Left lung (tissue), 10 donors: Measurements from ENCODE around the gene UBE2U. TPM values are rescaled to one million over a fixed set of nuclear protein-coding genes. Genes with fewer than 3 reads are reported as not detected.

Experiments
- ATAC-seq: fragments of 200-7000 bp; cut with Tn5 transposase; one replicate; pipeline ENCODE4 v1.9.1; 2020; ENCODE audit warnings: moderate library complexity
- DNase-seq, 4 donors: peaks; one replicate each; pipeline ENCODE4 v3.0.0-alpha.2; 2013 to 2020
- H3K27ac ChIP-seq, 2 donors: fragments of 200-600 bp; sonication (generic) in 1 of 2; one replicate each; pipeline versions ENCODE4 v1.5.0 to v1.8.0; 2020 to 2021
- H3K27me3 ChIP-seq, 2 donors: fragments of 200-600 bp; sonication (generic) in 1 of 2; one replicate each; pipeline versions ENCODE4 v1.5.0 to v1.8.0; 2020 to 2021
- H3K36me3 ChIP-seq, 2 donors: fragments of 200-600 bp; sonication (generic) in 1 of 2; one replicate each; pipeline versions ENCODE4 v1.5.0 to v1.8.0; 2020 to 2021
- H3K4me1 ChIP-seq, 2 donors: fragments of 200-600 bp; one replicate each; pipeline ENCODE4 v1.8.0; 2021
- H3K4me3 ChIP-seq, 2 donors: fragments of 200-600 bp; sonication (generic) in 1 of 2; one replicate each; pipeline versions ENCODE4 v1.5.0 to v1.8.0; 2020 to 2021; ENCODE audit warnings: mild to moderate bottlenecking in 1 of 2
- H3K9me3 ChIP-seq, 2 donors: fragments of 200-600 bp; sonication (generic) in 1 of 2; one replicate each; pipeline versions ENCODE4 v1.5.0 to v1.8.0; 2020 to 2021
- intact Hi-C, 2 donors: fragments of 100-400 bp; cut with DNase I; formaldehyde crosslinking; loops; one replicate each; pipeline versions ENCODE4 v1.11.2 to v1.14.2; 2022
- polyA plus RNA-seq, 6 donors: library from polyadenylated mRNA; unstranded; fragments of 120-200 nt; gene quantifications; one replicate each; pipeline ENCODE4 v1.2.1, GENCODE V29; 2013; ENCODE audit not compliant: insufficient read length in 6 of 6
- total RNA-seq, 2 donors: library from RNA; stranded (reverse); fragmentation: NEBNext Ultra II Directional; extraction: Animal tissue kit (Norgen Biotek cat#: 25700); gene quantifications; one replicate each; pipeline ENCODE4 v1.2.1, GENCODE V29; 2021
- TF ChIP-seq, protein P1 (sequence below), 2 donors: fragments of 200-600 bp; sonication (generic) in 1 of 2; IDR thresholded peaks; one replicate each; pipeline versions ENCODE4 v1.5.0 to v1.8.0; 2021; ENCODE audit warnings: antibody characterized with exemption in 2 of 2
- donor health status: DM: no; HTN: yes; CAD: no.
- donor health status: DM: no; HTN: no; CAD: no.

Gene UBE2U
- total and polyA plus RNA-seq, 8 donors = 0.21 to 0.41 (median 0.37) TPM; not detected in 5

DNA sequence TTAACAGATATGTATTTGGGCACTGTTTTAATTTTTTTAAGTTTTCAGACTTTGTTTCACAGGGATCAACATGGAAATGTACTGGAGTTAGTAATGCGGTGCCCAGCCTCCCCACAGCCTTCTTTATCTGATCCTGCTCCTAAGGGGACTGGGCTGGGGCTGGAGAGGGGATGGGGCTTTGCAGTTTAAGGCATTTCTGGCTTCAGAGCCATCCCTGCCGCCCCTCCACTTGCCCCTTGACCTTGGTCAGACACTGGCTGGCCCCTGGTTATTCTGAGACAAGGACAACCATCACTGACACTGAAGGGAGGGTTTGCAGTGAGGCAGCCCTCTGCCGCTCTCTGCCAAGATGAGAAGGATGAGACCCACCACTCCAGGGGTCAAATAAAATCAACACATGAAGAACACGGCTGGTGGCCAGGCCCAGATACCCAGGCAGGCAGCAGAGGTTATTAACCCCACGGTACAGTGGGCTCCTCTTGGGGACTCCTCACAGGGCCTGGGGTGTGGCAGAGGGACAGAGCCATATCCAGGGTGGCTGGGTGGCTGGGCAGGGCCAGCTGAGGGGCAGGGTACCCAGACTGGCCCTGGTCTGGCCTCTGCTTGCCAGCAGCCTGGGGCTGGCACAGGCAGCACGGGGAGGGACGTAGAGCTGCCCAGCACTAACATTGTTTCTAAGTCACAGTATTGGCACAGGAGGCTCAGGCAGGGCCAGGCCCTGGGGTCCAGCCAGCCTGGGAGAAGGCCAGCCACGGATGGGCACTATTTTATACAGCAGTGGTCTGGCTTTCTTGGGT lies 7.2 kb upstream of the UBE2U start:
- Histone ChIP-seq H3K27ac (no peak overlapping the region), H3K4me3 (no peak overlapping the region), H3K9me3 (no peaks in the 10 kb centered on the region), H3K36me3 (no peaks in the 10 kb centered on the region), H3K27me3 (no peaks in the 10 kb centered on the region), H3K4me1 (no peaks in the 10 kb centered on the region)
- DNase-seq (no peak), ATAC-seq (no peak)
- TF ChIP-seq, protein P1, sequence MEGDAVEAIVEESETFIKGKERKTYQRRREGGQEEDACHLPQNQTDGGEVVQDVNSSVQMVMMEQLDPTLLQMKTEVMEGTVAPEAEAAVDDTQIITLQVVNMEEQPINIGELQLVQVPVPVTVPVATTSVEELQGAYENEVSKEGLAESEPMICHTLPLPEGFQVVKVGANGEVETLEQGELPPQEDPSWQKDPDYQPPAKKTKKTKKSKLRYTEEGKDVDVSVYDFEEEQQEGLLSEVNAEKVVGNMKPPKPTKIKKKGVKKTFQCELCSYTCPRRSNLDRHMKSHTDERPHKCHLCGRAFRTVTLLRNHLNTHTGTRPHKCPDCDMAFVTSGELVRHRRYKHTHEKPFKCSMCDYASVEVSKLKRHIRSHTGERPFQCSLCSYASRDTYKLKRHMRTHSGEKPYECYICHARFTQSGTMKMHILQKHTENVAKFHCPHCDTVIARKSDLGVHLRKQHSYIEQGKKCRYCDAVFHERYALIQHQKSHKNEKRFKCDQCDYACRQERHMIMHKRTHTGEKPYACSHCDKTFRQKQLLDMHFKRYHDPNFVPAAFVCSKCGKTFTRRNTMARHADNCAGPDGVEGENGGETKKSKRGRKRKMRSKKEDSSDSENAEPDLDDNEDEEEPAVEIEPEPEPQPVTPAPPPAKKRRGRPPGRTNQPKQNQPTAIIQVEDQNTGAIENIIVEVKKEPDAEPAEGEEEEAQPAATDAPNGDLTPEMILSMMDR (IDR thresholded peaks at IDR 0.05) = no peak
- intact Hi-C loops = no loop called here

DNA sequence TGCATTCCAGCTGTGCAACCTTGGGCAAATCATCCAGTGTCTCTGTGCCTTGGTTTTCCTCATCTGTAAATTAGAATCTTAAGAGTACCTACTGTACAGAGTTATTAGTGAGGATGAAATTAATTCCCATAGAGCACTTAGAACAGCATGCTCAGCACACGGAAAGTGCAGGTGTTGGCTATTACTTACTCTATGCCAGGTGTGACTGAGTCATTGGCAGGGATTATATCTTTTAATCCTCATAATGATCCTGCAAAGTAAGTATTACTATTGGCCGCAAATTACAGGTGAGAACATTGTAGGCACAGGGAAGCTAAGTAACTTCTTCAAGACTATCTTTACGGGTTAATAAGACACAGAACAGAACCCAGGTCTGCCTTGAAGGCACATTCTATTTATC lies 6.3 kb upstream of the UBE2U start:
- intact Hi-C loops = no loop called here
- TF ChIP-seq, protein P1 (IDR thresholded peaks at IDR 0.05) = no peak
- no peak for ATAC-seq

DNA sequence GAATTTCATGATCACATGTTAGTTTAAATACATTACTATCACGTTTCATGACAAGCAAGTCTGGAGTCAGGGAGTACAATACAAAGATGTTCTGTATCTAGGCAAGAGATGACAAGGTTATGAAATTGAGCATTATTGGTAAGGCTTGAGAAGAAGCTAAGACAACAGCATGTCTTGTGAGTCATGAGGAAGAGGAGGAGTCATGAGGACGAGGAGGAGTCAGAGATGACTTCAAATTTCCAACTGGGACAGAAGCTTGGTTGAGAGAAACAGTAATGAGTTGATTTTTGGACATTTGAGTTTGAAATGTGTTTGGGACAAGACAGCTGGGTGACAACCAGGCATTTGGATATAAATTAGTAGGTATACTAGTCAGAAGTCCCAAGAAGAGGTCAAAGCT lies 4.3 kb upstream of the UBE2U start:
- intact Hi-C loops = no loop called here
- H3K4me1 ChIP-seq = no peaks in the 10 kb centered on the region
- TF ChIP-seq, protein P1 (IDR thresholded peaks at IDR 0.05) = no peak
- no peak for ATAC-seq
- no peaks in the 10 kb centered on the region for H3K36me3 ChIP-seq
- no peaks in the 10 kb centered on the region for H3K9me3 ChIP-seq
- no peak for DNase-seq
- no peak overlapping the region for H3K27ac ChIP-seq
- H3K27me3 ChIP-seq = no peaks in the 10 kb centered on the region
- H3K4me3 ChIP-seq = no peak overlapping the region

More for the DNA sequence above, 6.3 kb upstream of the UBE2U start:
- Histone ChIP-seq H3K36me3 (no peaks in the 10 kb centered on the region), H3K27ac (no peak overlapping the region), H3K9me3 (no peaks in the 10 kb centered on the region), H3K4me1 (no peaks in the 10 kb centered on the region), H3K27me3 (no peaks in the 10 kb centered on the region), H3K4me3 (no peak overlapping the region)
- DNase-seq = no peak

DNA sequence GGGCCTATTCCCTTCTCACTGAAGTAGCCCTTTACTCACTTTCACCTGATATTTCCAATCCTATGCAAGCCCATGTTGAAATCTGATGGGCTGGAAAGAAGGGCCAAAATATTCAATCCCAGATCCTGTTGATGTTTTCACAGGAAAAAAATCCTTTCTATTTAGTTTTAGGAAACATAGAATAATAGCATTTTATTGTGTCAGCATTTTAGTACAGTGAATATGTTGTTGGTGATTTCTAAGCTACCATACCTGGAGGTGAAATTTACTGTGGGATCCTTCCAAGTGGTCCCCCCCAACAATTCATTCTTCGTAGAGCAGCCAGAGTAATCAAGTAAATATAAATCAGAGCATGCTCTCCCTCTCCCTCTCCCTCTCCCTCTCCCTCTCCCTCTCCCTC lies 3.4 kb upstream of the UBE2U start:
- Histone ChIP-seq H3K36me3 (no peaks in the 10 kb centered on the region), H3K4me3 (no peak overlapping the region), H3K4me1 (no peaks in the 10 kb centered on the region), H3K27ac (no peak overlapping the region), H3K27me3 (no peaks in the 10 kb centered on the region), H3K9me3 (no peaks in the 10 kb centered on the region)
- no peak for DNase-seq
- intact Hi-C loops = no loop called here
- TF ChIP-seq, protein P1 (IDR thresholded peaks at IDR 0.05) = no peak
- ATAC-seq = no peak

DNA sequence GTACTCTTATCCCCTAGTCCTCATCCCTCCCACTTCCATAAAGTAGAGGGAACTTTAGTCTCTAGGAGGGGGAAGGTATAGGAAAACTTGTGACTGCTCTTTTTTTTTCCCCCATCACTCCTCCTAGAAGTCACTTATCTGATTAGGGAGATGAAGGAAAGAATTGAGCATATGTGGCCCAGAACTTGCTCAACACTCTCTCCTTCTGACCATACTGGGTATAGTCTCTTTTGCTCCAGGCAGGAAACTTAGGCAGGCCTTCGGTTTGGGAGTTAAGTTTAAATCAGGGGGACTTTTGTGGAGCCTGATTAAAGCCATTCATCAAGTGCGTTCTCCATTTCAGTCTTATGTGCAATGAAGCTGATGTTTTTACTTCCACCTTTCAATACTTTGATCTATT lies 5.8 kb downstream of the UBE2U start:
- intact Hi-C loops = no loop called here
- no peak for ATAC-seq
- no peak for DNase-seq
- Histone ChIP-seq H3K9me3 (no peaks in the 10 kb centered on the region), H3K36me3 (no peaks in the 10 kb centered on the region), H3K27ac (no peak overlapping the region), H3K4me1 (no peaks in the 10 kb centered on the region), H3K4me3 (no peak overlapping the region), H3K27me3 (peaks cover 0 to 4% of the 10 kb centered on the region in 2 donors)
- TF ChIP-seq, protein P1 (IDR thresholded peaks at IDR 0.05) = no peak
